Neural crest cell (in vitro differentiated cells): ENCODE data around the gene YIF1B. TPM values are rescaled to one million over a fixed set of nuclear protein-coding genes. Genes with fewer than 3 reads are reported as not detected.

Experiments
- DNase-seq: peaks from one replicate; pipeline ENCODE4 v3.0.0; 2021; ENCODE audit warnings: low read depth, mixed read lengths, low spot score
- H3K27ac Mint-ChIP-seq: one replicate; pipeline ENCODE4 v1.8.0; 2021; ENCODE audit warnings: mild to moderate bottlenecking, mixed read lengths; ENCODE audit not compliant: unreplicated experiment
- H3K27me3 Mint-ChIP-seq: 2 replicates; pipeline ENCODE4 v1.8.0; 2021; ENCODE audit warnings: low read depth, mild to moderate bottlenecking, mixed read lengths
- H3K36me3 Mint-ChIP-seq: 2 replicates; pipeline ENCODE4 v1.8.0; 2021; ENCODE audit warnings: low read depth, mild to moderate bottlenecking, mixed read lengths
- H3K4me1 Mint-ChIP-seq: 2 replicates; pipeline ENCODE4 v1.8.0; 2021; ENCODE audit warnings: mixed read lengths
- H3K4me3 Mint-ChIP-seq: one replicate; pipeline ENCODE4 v1.8.0; 2021; ENCODE audit warnings: mild to moderate bottlenecking, mixed read lengths
- H3K9me3 Mint-ChIP-seq: 2 replicates; pipeline ENCODE4 v1.8.0; 2021; ENCODE audit warnings: mixed read lengths
- total RNA-seq: library from RNA; stranded (reverse); gene quantifications from 2 replicates; pipeline ENCODE4 v1.2.1, GENCODE V29; 2021
- TF ChIP-seq, protein P1 (sequence below): fragments of 200-600 bp; sonication (generic); conservative IDR thresholded peaks from 2 replicates; pipeline ENCODE4 v1.5.0; 2021; ENCODE audit warnings: antibody characterized with exemption, mild to moderate bottlenecking

The YIF1B gene
- total RNA-seq, 1 donor from 2014 or later, result 45.7 TPM

GRCh38 chr19:38360839-38361631 is 45.3 kb upstream of the YIF1B start:
- no peak overlapping the region for H3K27ac Mint-ChIP-seq
- H3K4me3 Mint-ChIP-seq, result peak overlapping the region; percentile 85
- peaks cover 9% of the 10 kb centered on the region for H3K4me1 Mint-ChIP-seq
- no peak for DNase-seq
- H3K27me3 Mint-ChIP-seq, result peaks cover 67% of the 10 kb centered on the region
- no peaks in the 10 kb centered on the region for H3K36me3 Mint-ChIP-seq
- no peaks in the 10 kb centered on the region for H3K9me3 Mint-ChIP-seq
- TF ChIP-seq, protein P1, sequence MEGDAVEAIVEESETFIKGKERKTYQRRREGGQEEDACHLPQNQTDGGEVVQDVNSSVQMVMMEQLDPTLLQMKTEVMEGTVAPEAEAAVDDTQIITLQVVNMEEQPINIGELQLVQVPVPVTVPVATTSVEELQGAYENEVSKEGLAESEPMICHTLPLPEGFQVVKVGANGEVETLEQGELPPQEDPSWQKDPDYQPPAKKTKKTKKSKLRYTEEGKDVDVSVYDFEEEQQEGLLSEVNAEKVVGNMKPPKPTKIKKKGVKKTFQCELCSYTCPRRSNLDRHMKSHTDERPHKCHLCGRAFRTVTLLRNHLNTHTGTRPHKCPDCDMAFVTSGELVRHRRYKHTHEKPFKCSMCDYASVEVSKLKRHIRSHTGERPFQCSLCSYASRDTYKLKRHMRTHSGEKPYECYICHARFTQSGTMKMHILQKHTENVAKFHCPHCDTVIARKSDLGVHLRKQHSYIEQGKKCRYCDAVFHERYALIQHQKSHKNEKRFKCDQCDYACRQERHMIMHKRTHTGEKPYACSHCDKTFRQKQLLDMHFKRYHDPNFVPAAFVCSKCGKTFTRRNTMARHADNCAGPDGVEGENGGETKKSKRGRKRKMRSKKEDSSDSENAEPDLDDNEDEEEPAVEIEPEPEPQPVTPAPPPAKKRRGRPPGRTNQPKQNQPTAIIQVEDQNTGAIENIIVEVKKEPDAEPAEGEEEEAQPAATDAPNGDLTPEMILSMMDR, result no peak

GRCh38 chr19:38360351-38360750 is 44.6 kb upstream of the YIF1B start:
- H3K4me1 Mint-ChIP-seq, result peaks cover 9% of the 10 kb centered on the region
- H3K9me3 Mint-ChIP-seq, result no peaks in the 10 kb centered on the region
- DNase-seq, result no peak
- H3K4me3 Mint-ChIP-seq, result peak overlapping the region; percentile 85
- TF ChIP-seq, protein P1, result no peak
- H3K36me3 Mint-ChIP-seq, result no peaks in the 10 kb centered on the region
- H3K27ac Mint-ChIP-seq, result no peak overlapping the region
- peaks cover 69% of the 10 kb centered on the region for H3K27me3 Mint-ChIP-seq

GRCh38 chr19:38359242-38360021 is 43.7 kb upstream of the YIF1B start:
- Mint-ChIP-seq H3K36me3 (no peaks in the 10 kb centered on the region), H3K27me3 (peaks cover 72% of the 10 kb centered on the region), H3K9me3 (no peaks in the 10 kb centered on the region), H3K4me1 (peaks cover 9% of the 10 kb centered on the region), H3K4me3 (peak overlapping the region; percentile 36), H3K27ac (no peak overlapping the region)
- DNase-seq, result no peak
- TF ChIP-seq, protein P1, result no peak

DNA sequence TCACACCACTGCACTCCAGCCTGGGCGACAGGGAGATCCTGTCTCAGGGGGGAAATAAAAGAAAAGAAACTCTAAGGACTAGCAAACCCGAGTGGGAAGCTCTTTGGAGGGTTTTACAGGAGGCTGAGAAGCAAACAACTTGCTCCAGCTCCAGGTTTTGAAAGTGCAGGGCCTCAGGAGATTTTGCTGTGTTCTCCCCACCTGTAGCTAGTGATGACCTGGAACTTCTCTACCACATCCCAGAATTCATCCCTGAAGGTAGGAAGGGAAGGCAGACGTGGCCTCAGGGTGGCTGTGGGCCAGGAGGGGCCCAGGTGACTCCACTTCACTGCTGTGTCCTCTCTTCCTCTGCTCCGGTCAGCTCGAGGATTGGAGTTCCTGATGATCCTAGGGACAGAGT is 42.3 kb upstream of the YIF1B start:
- no peak for DNase-seq
- Mint-ChIP-seq H3K36me3 (no peaks in the 10 kb centered on the region), H3K4me3 (no peak overlapping the region), H3K9me3 (no peaks in the 10 kb centered on the region), H3K4me1 (peaks cover 9% of the 10 kb centered on the region), H3K27me3 (peaks cover 74% of the 10 kb centered on the region), H3K27ac (no peak overlapping the region)
- TF ChIP-seq, protein P1, result no peak

DNA sequence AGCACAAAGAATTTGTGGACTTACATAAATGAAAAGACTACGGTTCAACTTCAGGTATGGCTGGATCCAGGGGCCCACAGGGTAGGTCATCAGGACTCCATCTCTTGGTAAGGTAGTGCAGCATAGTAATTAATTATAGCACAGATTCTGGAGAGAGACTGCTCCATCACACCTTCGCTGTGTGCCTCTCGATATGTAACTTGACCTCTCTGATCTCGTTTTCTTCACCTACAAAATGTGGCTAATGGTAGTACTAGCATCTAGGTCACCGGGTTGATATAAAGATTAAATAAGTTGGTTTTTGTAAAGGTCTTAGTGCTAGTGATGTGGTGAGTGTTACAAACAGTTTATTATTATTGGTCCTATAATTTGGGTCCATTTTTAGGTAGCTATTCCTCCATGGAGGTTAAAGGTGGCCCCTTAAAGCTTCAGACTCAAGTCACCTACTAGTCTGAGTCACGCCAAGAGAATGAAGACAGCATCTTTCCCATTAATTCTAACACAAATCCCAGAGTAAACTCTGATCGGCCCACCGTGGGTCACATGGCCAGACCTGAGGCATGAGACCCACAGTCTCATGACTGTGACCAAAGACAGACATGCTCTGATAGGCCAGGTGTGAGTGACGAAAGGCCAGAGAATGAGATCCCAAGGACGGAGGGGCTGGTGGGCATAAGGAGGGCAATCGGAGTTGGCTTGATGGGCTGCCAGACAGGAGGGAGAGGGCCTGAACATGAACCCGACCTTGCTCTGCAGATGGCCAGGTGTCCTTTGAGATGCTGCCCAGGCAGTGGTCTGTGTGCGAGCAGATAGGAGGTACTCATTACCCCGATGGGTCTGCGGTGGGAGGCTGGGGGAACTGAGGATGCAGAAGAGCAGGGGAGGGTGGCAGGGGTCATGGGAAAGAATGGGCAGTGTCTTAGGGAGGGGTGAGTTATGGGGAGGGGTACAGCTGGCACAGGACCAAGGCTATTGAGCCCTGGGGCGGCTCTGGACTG is 40.3 kb upstream of the YIF1B start:
- Mint-ChIP-seq H3K4me1 (peaks cover 5% of the 10 kb centered on the region), H3K36me3 (no peaks in the 10 kb centered on the region), H3K9me3 (no peaks in the 10 kb centered on the region), H3K27ac (no peak overlapping the region), H3K27me3 (peaks cover 59% of the 10 kb centered on the region), H3K4me3 (peak overlapping the region; percentile 54)
- no peak for DNase-seq
- TF ChIP-seq, protein P1, result no peak
